Neural crest cell (in vitro differentiated cells): ENCODE measurements around the gene VPS8. TPM values are rescaled to one million over a fixed set of nuclear protein-coding genes. Genes with fewer than 3 reads are reported as not detected.
A peak's percentile ranks its signal among the peaks of the same experiment; 100 is the strongest.
"Not testable (repeated sequence)": the region's sequence is repeated elsewhere in the genome, so short reads cannot be mapped to it uniquely, and the experiment has no call there.

Experiments used
- DNase-seq: peaks from one replicate; pipeline ENCODE4 v3.0.0; 2021; ENCODE audit warnings: low read depth, mixed read lengths, low spot score
- H3K27ac Mint-ChIP-seq: one replicate; pipeline ENCODE4 v1.8.0; 2021; ENCODE audit warnings: mild to moderate bottlenecking, mixed read lengths; ENCODE audit not compliant: unreplicated experiment
- H3K27me3 Mint-ChIP-seq: 2 replicates; pipeline ENCODE4 v1.8.0; 2021; ENCODE audit warnings: low read depth, mild to moderate bottlenecking, mixed read lengths
- H3K36me3 Mint-ChIP-seq: 2 replicates; pipeline ENCODE4 v1.8.0; 2021; ENCODE audit warnings: low read depth, mild to moderate bottlenecking, mixed read lengths
- H3K4me1 Mint-ChIP-seq: 2 replicates; pipeline ENCODE4 v1.8.0; 2021; ENCODE audit warnings: mixed read lengths
- H3K4me3 Mint-ChIP-seq: one replicate; pipeline ENCODE4 v1.8.0; 2021; ENCODE audit warnings: mild to moderate bottlenecking, mixed read lengths
- H3K9me3 Mint-ChIP-seq: 2 replicates; pipeline ENCODE4 v1.8.0; 2021; ENCODE audit warnings: mixed read lengths
- CTCF ChIP-seq: fragments of 200-600 bp; sonication (generic); conservative IDR thresholded peaks from 2 replicates; pipeline ENCODE4 v1.5.0; 2021; ENCODE audit warnings: antibody characterized with exemption, mild to moderate bottlenecking
- total RNA-seq: library from RNA; stranded (reverse); gene quantifications from 2 replicates; pipeline ENCODE4 v1.2.1, GENCODE V29; 2021

The VPS8 gene
- total RNA-seq, 1 donor from 2014 or later, result 55.7 TPM

GRCh38 chr3:184895350-184895749 is 83.4 kb downstream of the VPS8 start:
- Mint-ChIP-seq H3K9me3 (no peaks in the 10 kb centered on the region), H3K4me1 (peaks cover 7% of the 10 kb centered on the region), H3K27me3 (no peaks in the 10 kb centered on the region), H3K4me3 (no peak overlapping the region), H3K36me3 (no peaks in the 10 kb centered on the region), H3K27ac (no peak overlapping the region)
- no peak for TF ChIP-seq CTCF
- no peak for DNase-seq

DNA sequence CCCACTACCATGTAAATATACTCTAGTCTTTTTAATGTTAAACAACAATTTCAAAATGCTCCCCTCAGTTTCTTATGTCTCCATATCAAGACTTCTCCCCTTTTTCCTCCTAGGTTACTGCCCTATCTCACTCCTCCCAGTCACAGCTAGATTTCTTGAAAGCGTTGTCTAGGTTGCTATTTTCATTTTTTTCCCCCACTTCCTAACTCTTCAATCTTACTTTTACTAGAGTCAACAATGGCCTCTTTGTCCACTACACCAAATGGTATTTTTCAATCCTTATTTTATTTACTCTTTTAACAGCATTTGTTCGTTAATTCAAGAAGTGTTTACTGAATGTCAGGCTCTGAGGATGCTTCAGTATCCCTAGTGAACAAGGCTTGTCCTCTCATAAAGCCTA is 84.4 kb downstream of the VPS8 start:
- H3K27me3 Mint-ChIP-seq, result no peaks in the 10 kb centered on the region
- DNase-seq, result no peak
- peaks cover 7% of the 10 kb centered on the region for H3K4me1 Mint-ChIP-seq
- no peaks in the 10 kb centered on the region for H3K9me3 Mint-ChIP-seq
- no peak overlapping the region for H3K4me3 Mint-ChIP-seq
- H3K27ac Mint-ChIP-seq, result no peak overlapping the region
- no peaks in the 10 kb centered on the region for H3K36me3 Mint-ChIP-seq
- no peak for TF ChIP-seq CTCF

DNA sequence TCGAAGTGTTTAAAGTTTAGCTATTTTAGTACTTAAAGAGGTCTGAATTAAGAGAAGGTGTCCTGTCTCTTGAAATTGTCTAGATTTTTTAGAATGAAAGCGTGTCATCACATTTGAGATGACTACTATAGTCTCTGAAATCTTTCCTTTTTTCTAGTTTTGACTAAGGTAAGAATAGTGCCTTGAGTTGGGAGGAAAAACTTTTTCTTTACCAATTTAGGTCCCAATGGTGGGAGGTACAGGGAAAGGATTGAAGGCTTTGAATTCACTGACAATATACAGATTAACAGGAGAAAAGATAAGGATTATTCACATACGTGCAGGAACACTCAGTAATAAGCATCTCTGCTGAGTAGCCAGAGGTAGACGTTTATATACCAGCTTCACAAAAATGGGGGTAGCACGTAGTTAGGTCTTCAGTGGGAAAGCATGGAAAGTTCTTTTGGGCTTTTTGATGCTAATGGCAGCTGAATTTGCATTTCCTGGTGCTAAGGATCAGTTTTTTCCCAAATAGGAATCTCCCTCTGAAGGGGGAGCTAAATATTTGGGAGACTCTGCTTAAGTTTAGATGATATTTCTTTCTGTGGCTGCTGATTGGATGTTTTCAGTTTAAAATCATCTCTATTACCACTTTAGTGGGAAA is 88.1 kb downstream of the VPS8 start:
- Mint-ChIP-seq H3K9me3 (peaks cover 10% of the 10 kb centered on the region), H3K36me3 (peaks cover 15% of the 10 kb centered on the region), H3K27me3 (no peaks in the 10 kb centered on the region), H3K27ac (no peak overlapping the region), H3K4me3 (no peak overlapping the region), H3K4me1 (no peaks in the 10 kb centered on the region)
- TF ChIP-seq CTCF, result no peak
- no peak for DNase-seq

DNA sequence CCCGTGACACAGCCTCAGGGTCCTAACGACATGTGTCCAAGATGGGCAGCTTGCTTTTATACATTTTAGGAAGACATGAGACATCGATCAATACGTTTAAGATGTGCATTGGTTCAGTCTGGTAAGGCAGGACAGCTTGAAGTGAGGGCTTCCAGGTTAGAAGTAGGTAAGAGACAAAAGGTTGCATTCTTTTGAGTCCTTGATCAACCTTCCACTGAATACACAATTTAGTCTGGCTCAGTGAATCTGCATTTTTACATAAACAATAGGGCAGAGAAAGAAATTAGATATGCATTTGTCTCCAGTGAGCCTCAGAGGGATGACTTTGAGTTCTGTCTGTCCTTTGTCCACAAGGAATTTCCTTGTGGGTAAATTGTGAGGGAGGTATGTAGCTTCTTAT is 95.1 kb downstream of the VPS8 start:
- Mint-ChIP-seq H3K4me1 (peaks cover 47% of the 10 kb centered on the region), H3K36me3 (peaks cover 35% of the 10 kb centered on the region), H3K9me3 (peaks cover 14% of the 10 kb centered on the region)
- H3K27me3 Mint-ChIP-seq, DNase-seq, H3K27ac Mint-ChIP-seq, H3K4me3 Mint-ChIP-seq: not testable (repeated sequence)

DNA sequence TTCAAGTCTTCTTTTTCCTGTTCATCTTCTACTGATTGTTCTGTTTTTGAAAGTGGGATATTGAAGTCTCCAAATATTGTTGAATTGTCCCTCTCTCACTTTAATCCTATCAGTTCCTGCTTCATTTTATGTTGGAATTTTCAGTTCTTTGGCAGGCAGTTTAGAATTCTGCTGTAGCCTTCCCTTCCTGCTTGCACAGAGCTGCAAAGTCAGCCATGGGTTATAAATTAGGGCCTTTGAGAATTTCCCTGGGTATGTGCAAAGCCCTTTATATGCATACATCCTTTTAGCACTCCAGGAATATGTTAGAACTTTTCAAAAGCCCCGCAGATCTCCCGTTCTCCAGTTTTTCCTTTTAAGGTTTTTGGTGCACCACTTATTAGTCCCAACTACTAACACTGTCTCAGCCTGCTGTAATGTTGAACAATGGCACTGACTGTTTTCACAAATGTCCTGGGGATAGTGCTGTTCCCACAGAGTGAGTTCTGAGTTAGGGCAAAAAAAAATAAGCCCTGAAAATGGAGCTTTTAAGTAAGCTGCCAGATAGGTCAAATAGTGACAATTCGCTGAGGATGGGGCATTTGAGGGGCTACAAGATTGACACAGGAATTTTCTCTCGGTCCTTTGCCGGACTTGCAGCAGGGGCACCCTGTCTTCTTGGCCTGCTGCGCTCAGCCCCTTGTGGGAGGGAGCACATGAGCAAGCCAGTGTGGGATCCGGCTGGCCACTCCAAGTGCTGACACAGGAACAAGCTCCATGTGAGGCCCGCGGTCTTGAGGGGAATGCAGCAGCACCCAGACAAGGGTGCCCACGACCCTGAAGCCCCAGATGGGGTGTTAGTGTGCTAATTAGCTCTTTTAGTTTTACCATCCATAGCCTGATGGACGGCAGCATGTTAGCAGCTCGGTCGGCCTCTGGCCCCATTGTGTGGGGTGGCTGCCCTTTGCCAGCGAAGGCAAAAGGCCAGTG is 96.0 kb downstream of the VPS8 start:
- DNase-seq, result peak; percentile 26
- Mint-ChIP-seq H3K27ac (peak overlapping the region; percentile 39), H3K27me3 (no peaks in the 10 kb centered on the region), H3K4me3 (peak overlapping the region; percentile 1), H3K36me3 (peaks cover 37% of the 10 kb centered on the region), H3K9me3 (peaks cover 14% of the 10 kb centered on the region), H3K4me1 (peaks cover 50% of the 10 kb centered on the region)
- TF ChIP-seq CTCF, result no peak

DNA sequence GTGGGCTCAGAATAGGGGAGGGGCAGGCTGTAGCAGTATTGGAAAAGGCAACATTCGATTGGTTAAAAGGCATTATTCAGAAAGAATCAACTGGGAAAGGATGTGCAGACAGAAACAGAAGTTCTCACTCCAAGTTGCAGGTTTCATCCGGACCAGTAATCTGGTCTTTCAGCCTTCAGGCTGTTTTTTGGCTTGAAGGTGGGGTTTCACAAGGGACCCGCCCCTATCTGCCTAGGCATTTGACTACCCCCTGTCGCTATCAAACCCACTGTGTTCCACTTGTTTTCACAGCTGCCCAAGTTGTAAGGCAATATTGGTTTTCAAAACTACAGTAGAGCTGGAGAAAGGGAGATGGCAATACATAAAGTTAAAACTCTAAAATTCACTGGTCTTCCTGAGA is 96.9 kb downstream of the VPS8 start:
- Mint-ChIP-seq H3K27me3 (no peaks in the 10 kb centered on the region), H3K9me3 (peaks cover 12% of the 10 kb centered on the region), H3K4me1 (peaks cover 50% of the 10 kb centered on the region), H3K36me3 (peaks cover 35% of the 10 kb centered on the region), H3K4me3 (peak overlapping the region; percentile 1), H3K27ac (peak overlapping the region; percentile 39)
- DNase-seq, result no peak
- TF ChIP-seq CTCF, result no peak
